RWPE2 (cell line): ENCODE measurements around the gene LRCOL1.

ENCODE experiments used
- ATAC-seq: fragments of 200-7000 bp; cut with Tn5 transposase; 3 replicates; pipeline ENCODE4 v1.9.1; 2021; ENCODE audit warnings: low read depth
- DNase-seq: peaks from one replicate; pipeline ENCODE4 v3.0.0-alpha.2; 2020; ENCODE audit warnings: low spot score
- H3K27ac ChIP-seq: fragments of 450-650 bp; 2 replicates; pipeline ENCODE4 v1.5.1; 2017; ENCODE audit warnings: mild to moderate bottlenecking; ENCODE audit not compliant: poor library complexity, severe bottlenecking
- H3K27me3 ChIP-seq: fragments of 250-450 bp; sonication (Bioruptor Pico); 2 replicates; pipeline ENCODE4 v1.5.1; 2021; ENCODE audit warnings: mild to moderate bottlenecking, moderate library complexity; ENCODE audit not compliant: insufficient read depth, poor library complexity, severe bottlenecking
- H3K36me3 ChIP-seq: fragments of 250-450 bp; sonication (Bioruptor Pico); 2 replicates; pipeline ENCODE4 v1.5.1; 2020; ENCODE audit warnings: low read depth, mild to moderate bottlenecking, moderate library complexity
- H3K4me1 ChIP-seq: fragments of 250-450 bp; sonication (Bioruptor Pico); 2 replicates; pipeline ENCODE4 v1.5.1; 2021; ENCODE audit warnings: mild to moderate bottlenecking, moderate library complexity; ENCODE audit not compliant: insufficient read depth, poor library complexity, severe bottlenecking
- H3K4me3 ChIP-seq: fragments of 250-450 bp; sonication (Bioruptor Pico); 2 replicates; pipeline ENCODE4 v1.5.1; 2021; ENCODE audit warnings: mild to moderate bottlenecking, moderate library complexity; ENCODE audit not compliant: severe bottlenecking
- H3K9me3 ChIP-seq: fragments of 250-450 bp; sonication (Bioruptor Pico); 2 replicates; pipeline ENCODE4 v1.5.1; 2021; ENCODE audit warnings: mild to moderate bottlenecking, moderate library complexity; ENCODE audit not compliant: severe bottlenecking
- CTCF ChIP-seq: fragments of 450-650 bp; IDR thresholded peaks from one replicate; pipeline ENCODE4 v1.5.1; 2017; ENCODE audit warnings: mild to moderate bottlenecking, moderate library complexity; ENCODE audit not compliant: poor library complexity, severe bottlenecking

Gene LRCOL1

GRCh38 chr12:132657004-132657727, 46.8 kb upstream of the LRCOL1 start:
- H3K4me1 ChIP-seq = no peaks in the 10 kb centered on the region
- H3K27ac ChIP-seq = no peak overlapping the region
- H3K36me3 ChIP-seq = peaks cover 92% of the 10 kb centered on the region
- no peak for TF ChIP-seq CTCF
- no peaks in the 10 kb centered on the region for H3K27me3 ChIP-seq
- DNase-seq (no peak), ATAC-seq (no peak)
- H3K4me3 ChIP-seq = no peak overlapping the region
- H3K9me3 ChIP-seq = no peaks in the 10 kb centered on the region

DNA sequence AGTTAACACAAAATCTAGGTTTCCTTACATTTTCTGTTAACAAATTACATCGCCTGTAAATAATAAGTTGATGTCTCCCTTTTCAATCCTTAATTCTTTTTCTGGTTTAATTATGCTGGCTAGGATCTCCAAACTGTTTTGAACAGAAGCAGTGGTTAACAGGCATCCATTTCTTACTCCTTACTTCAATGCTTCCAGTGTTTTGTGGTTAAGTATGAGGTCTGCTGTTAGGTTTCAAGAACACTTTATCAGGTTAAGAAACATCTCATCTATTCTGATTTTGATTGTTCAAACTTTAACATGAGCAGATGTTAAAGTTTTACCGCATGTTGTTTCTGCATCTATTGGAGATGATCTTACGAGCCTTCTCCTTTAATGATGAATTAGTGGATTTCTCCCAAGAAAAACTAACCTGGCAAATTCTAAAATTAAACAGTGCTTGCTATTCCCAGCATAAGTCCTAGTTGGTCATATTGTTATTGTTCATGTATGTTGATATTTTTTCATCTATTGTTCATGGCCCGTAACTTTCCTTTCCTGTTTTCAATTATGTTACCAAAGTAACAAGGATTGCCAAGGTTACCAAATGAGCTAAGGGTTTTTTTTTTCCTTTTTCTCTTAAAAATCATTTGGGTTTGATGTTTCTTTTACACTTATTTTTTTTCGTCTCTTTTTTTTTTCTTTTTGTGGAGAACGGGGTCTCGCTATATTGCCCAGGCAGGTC, 43.3 kb upstream of the LRCOL1 start:
- no peaks in the 10 kb centered on the region for H3K27me3 ChIP-seq
- no peak overlapping the region for H3K27ac ChIP-seq
- peaks cover 87% of the 10 kb centered on the region for H3K36me3 ChIP-seq
- ATAC-seq (no peak), DNase-seq (no peak)
- H3K9me3 ChIP-seq = no peaks in the 10 kb centered on the region
- TF ChIP-seq CTCF = no peak
- H3K4me3 ChIP-seq = no peak overlapping the region
- no peaks in the 10 kb centered on the region for H3K4me1 ChIP-seq

DNA sequence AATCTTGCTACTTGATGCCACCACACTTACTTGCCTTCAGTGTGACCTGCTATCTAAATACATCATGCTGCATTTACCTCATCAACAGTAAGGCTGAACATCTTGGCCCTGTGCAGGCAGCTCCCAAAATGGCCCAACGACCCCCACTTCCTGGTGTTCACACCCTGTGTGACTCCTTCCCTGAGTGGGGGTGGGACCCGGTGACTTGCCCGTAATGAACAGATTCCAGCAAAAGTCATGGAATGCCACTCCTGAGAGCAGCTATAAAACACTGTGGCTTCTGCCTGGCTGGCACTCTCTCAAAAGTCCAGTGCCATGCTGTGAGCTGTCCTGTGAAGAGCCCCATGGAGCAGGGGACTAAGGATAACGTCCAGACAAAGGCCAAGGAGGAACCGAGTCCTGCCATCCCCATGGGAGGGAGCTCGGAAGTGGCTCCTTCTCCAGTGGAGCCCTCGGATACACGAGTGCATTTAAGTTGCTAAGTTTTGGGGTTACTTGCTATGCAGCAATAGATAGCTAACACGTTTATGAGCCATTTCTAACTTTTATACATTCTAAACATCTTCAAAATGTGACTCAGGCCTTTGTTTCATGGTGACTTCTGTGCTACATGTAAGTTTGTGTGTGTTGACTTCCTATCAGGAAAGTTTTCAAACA, 41.2 kb upstream of the LRCOL1 start:
- peaks cover 89% of the 10 kb centered on the region for H3K36me3 ChIP-seq
- DNase-seq (no peak), ATAC-seq (no peak)
- no peak for TF ChIP-seq CTCF
- no peaks in the 10 kb centered on the region for H3K4me1 ChIP-seq
- no peak overlapping the region for H3K27ac ChIP-seq
- no peak overlapping the region for H3K4me3 ChIP-seq
- H3K27me3 ChIP-seq = no peaks in the 10 kb centered on the region
- H3K9me3 ChIP-seq = no peaks in the 10 kb centered on the region

GRCh38 chr12:132649226-132649945, 39.0 kb upstream of the LRCOL1 start:
- H3K4me1 ChIP-seq = no peaks in the 10 kb centered on the region
- peaks cover 80% of the 10 kb centered on the region for H3K36me3 ChIP-seq
- ATAC-seq (no peak), DNase-seq (no peak)
- H3K9me3 ChIP-seq = no peaks in the 10 kb centered on the region
- no peak overlapping the region for H3K4me3 ChIP-seq
- no peak for TF ChIP-seq CTCF
- no peak overlapping the region for H3K27ac ChIP-seq
- no peaks in the 10 kb centered on the region for H3K27me3 ChIP-seq
